T-helper 2 cell treated with Interferon-gamma antibody and Interleukin-4, amounts not matched to agents 5 μg/mL and 100 μg/mL, for 36 hours (primary cell): ENCODE measurements around the gene MID1.

Experiments used
- DNase-seq: peaks from one replicate; pipeline ENCODE4 v3.0.0; 2021; ENCODE audit warnings: low spot score
- H3K27ac Mint-ChIP-seq: one replicate; pipeline ENCODE4 v1.8.0; 2021; ENCODE audit warnings: mild to moderate bottlenecking, mixed read lengths
- H3K27me3 Mint-ChIP-seq: one replicate; pipeline ENCODE4 v1.8.0; 2021; ENCODE audit warnings: low read depth, mixed read lengths
- H3K36me3 Mint-ChIP-seq: one replicate; pipeline ENCODE4 v1.8.0; 2021; ENCODE audit warnings: low read depth, mixed read lengths
- H3K4me1 Mint-ChIP-seq: one replicate; pipeline ENCODE4 v1.8.0; 2021; ENCODE audit warnings: low read depth, mixed read lengths
- H3K4me3 Mint-ChIP-seq: one replicate; pipeline ENCODE4 v1.8.0; 2022; ENCODE audit warnings: mild to moderate bottlenecking, moderate library complexity, mixed read lengths
- H3K9me3 Mint-ChIP-seq: one replicate; pipeline ENCODE4 v1.8.0; 2021; ENCODE audit warnings: mixed read lengths

The MID1 gene

GRCh38 chrX:10577853-10578252, 42.5 kb downstream of the MID1 start:
- no peak for DNase-seq
- Mint-ChIP-seq H3K27me3 (no peaks in the 10 kb centered on the region), H3K4me1 (no peaks in the 10 kb centered on the region), H3K36me3 (no peaks in the 10 kb centered on the region), H3K4me3 (no peak overlapping the region), H3K27ac (no peak overlapping the region), H3K9me3 (no peaks in the 10 kb centered on the region)

GRCh38 chrX:10576777-10577447, 43.5 kb downstream of the MID1 start:
- no peaks in the 10 kb centered on the region for H3K9me3 Mint-ChIP-seq
- H3K4me1 Mint-ChIP-seq = no peaks in the 10 kb centered on the region
- no peak overlapping the region for H3K27ac Mint-ChIP-seq
- no peaks in the 10 kb centered on the region for H3K36me3 Mint-ChIP-seq
- H3K4me3 Mint-ChIP-seq = no peak overlapping the region
- H3K27me3 Mint-ChIP-seq = no peaks in the 10 kb centered on the region
- DNase-seq = no peak

- no peaks in the 10 kb centered on the region for H3K27me3 Mint-ChIP-seq
- no peaks in the 10 kb centered on the region for H3K4me1 Mint-ChIP-seq
- no peak overlapping the region for H3K4me3 Mint-ChIP-seq
- no peak for DNase-seq
- no peaks in the 10 kb centered on the region for H3K36me3 Mint-ChIP-seq
- no peak overlapping the region for H3K27ac Mint-ChIP-seq
- H3K9me3 Mint-ChIP-seq = no peaks in the 10 kb centered on the region
These were observed 44.2 kb downstream of the MID1 start for GRCh38 chrX:10576186-10576585.

GRCh38 chrX:10574663-10575062, 45.7 kb downstream of the MID1 start:
- no peaks in the 10 kb centered on the region for H3K36me3 Mint-ChIP-seq
- no peaks in the 10 kb centered on the region for H3K4me1 Mint-ChIP-seq
- no peaks in the 10 kb centered on the region for H3K27me3 Mint-ChIP-seq
- no peaks in the 10 kb centered on the region for H3K9me3 Mint-ChIP-seq
- H3K4me3 Mint-ChIP-seq = no peak overlapping the region
- no peak for DNase-seq
- no peak overlapping the region for H3K27ac Mint-ChIP-seq

- Mint-ChIP-seq H3K4me1 (no peaks in the 10 kb centered on the region), H3K4me3 (no peak overlapping the region), H3K27me3 (no peaks in the 10 kb centered on the region), H3K27ac (no peak overlapping the region), H3K36me3 (no peaks in the 10 kb centered on the region), H3K9me3 (no peaks in the 10 kb centered on the region)
- DNase-seq = no peak
These were observed 49.1 kb downstream of the MID1 start for GRCh38 chrX:10571260-10571659.

- no peak overlapping the region for H3K4me3 Mint-ChIP-seq
- H3K27ac Mint-ChIP-seq = no peak overlapping the region
- no peaks in the 10 kb centered on the region for H3K27me3 Mint-ChIP-seq
- no peaks in the 10 kb centered on the region for H3K36me3 Mint-ChIP-seq
- no peaks in the 10 kb centered on the region for H3K4me1 Mint-ChIP-seq
- no peak for DNase-seq
- H3K9me3 Mint-ChIP-seq = no peaks in the 10 kb centered on the region
These were observed 49.8 kb downstream of the MID1 start for GRCh38 chrX:10570601-10571000.

- no peaks in the 10 kb centered on the region for H3K9me3 Mint-ChIP-seq
- H3K36me3 Mint-ChIP-seq = no peaks in the 10 kb centered on the region
- H3K27ac Mint-ChIP-seq = no peak overlapping the region
- no peak overlapping the region for H3K4me3 Mint-ChIP-seq
- H3K27me3 Mint-ChIP-seq = no peaks in the 10 kb centered on the region
- no peaks in the 10 kb centered on the region for H3K4me1 Mint-ChIP-seq
- DNase-seq = no peak
These were observed 50.4 kb downstream of the MID1 start for GRCh38 chrX:10569946-10570345.

- Mint-ChIP-seq H3K27ac (no peak overlapping the region), H3K36me3 (no peaks in the 10 kb centered on the region), H3K4me1 (no peaks in the 10 kb centered on the region), H3K4me3 (no peak overlapping the region), H3K27me3 (no peaks in the 10 kb centered on the region), H3K9me3 (no peaks in the 10 kb centered on the region)
- no peak for DNase-seq
These were observed 52.0 kb downstream of the MID1 start for GRCh38 chrX:10568428-10568827.

- Mint-ChIP-seq H3K27me3 (no peaks in the 10 kb centered on the region), H3K27ac (no peak overlapping the region), H3K4me3 (no peak overlapping the region), H3K4me1 (no peaks in the 10 kb centered on the region), H3K36me3 (no peaks in the 10 kb centered on the region), H3K9me3 (no peaks in the 10 kb centered on the region)
- no peak for DNase-seq
These were observed 53.2 kb downstream of the MID1 start for GRCh38 chrX:10567136-10567535.

GRCh38 chrX:10566716-10567097, 53.7 kb downstream of the MID1 start:
- Mint-ChIP-seq H3K9me3 (no peaks in the 10 kb centered on the region), H3K36me3 (no peaks in the 10 kb centered on the region), H3K4me1 (no peaks in the 10 kb centered on the region), H3K27me3 (no peaks in the 10 kb centered on the region), H3K4me3 (no peak overlapping the region), H3K27ac (no peak overlapping the region)
- no peak for DNase-seq

- H3K27ac Mint-ChIP-seq = no peak overlapping the region
- H3K36me3 Mint-ChIP-seq = no peaks in the 10 kb centered on the region
- no peaks in the 10 kb centered on the region for H3K4me1 Mint-ChIP-seq
- no peak overlapping the region for H3K4me3 Mint-ChIP-seq
- DNase-seq = no peak
- no peaks in the 10 kb centered on the region for H3K27me3 Mint-ChIP-seq
- no peaks in the 10 kb centered on the region for H3K9me3 Mint-ChIP-seq
These were observed 55.9 kb downstream of the MID1 start for GRCh38 chrX:10564484-10564883.

- H3K4me1 Mint-ChIP-seq = no peaks in the 10 kb centered on the region
- H3K27me3 Mint-ChIP-seq = no peaks in the 10 kb centered on the region
- H3K36me3 Mint-ChIP-seq = no peaks in the 10 kb centered on the region
- no peak overlapping the region for H3K27ac Mint-ChIP-seq
- H3K4me3 Mint-ChIP-seq = no peak overlapping the region
- no peak for DNase-seq
- H3K9me3 Mint-ChIP-seq = peaks cover 6% of the 10 kb centered on the region
These were observed 63.2 kb downstream of the MID1 start for GRCh38 chrX:10557166-10557565.

- H3K27ac Mint-ChIP-seq = no peak overlapping the region
- no peak for DNase-seq
- no peaks in the 10 kb centered on the region for H3K4me1 Mint-ChIP-seq
- H3K4me3 Mint-ChIP-seq = no peak overlapping the region
- H3K9me3 Mint-ChIP-seq = peaks cover 6% of the 10 kb centered on the region
- H3K27me3 Mint-ChIP-seq = no peaks in the 10 kb centered on the region
- no peaks in the 10 kb centered on the region for H3K36me3 Mint-ChIP-seq
These were observed 64.0 kb downstream of the MID1 start for GRCh38 chrX:10556405-10556804.

GRCh38 chrX:10555846-10556245, 64.5 kb downstream of the MID1 start:
- no peak overlapping the region for H3K27ac Mint-ChIP-seq
- H3K4me1 Mint-ChIP-seq = no peaks in the 10 kb centered on the region
- peaks cover 6% of the 10 kb centered on the region for H3K9me3 Mint-ChIP-seq
- H3K36me3 Mint-ChIP-seq = no peaks in the 10 kb centered on the region
- H3K4me3 Mint-ChIP-seq = no peak overlapping the region
- no peak for DNase-seq
- no peaks in the 10 kb centered on the region for H3K27me3 Mint-ChIP-seq

GRCh38 chrX:10554612-10555270, 65.6 kb downstream of the MID1 start:
- no peak overlapping the region for H3K27ac Mint-ChIP-seq
- H3K36me3 Mint-ChIP-seq = no peaks in the 10 kb centered on the region
- H3K4me1 Mint-ChIP-seq = no peaks in the 10 kb centered on the region
- no peak for DNase-seq
- H3K9me3 Mint-ChIP-seq = peaks cover 6% of the 10 kb centered on the region
- H3K4me3 Mint-ChIP-seq = no peak overlapping the region
- H3K27me3 Mint-ChIP-seq = no peaks in the 10 kb centered on the region
